GM19452 (cell line): ENCODE results near the gene ELOF1.
"Not testable (repeated sequence)": the region's sequence is repeated elsewhere in the genome, so short reads cannot be mapped to it uniquely, and the experiment has no call there.

ENCODE experiments used
- ATAC-seq: cut with Tn5 transposase; IDR thresholded peaks from one replicate; pipeline ENCODE4 v1.9.1; 2021; ENCODE audit not compliant: unreplicated experiment

Gene ELOF1

GRCh38 chr19:11558881-11559828 lies at the start of gene ELOF1:
Gene ELOF1 (minus strand): TSS chr19:11559230. CDS start chr19:11554347, 4,883 bp downstream.
- ATAC-seq, result peak; percentile 74

- no peak for ATAC-seq
Measured at GRCh38 chr19:11606484-11606883, 47.5 kb upstream of the ELOF1 start.

- not testable (repeated sequence) for ATAC-seq
Measured at GRCh38 chr19:11599704-11600103, 40.7 kb upstream of the ELOF1 start.

- ATAC-seq, result no peak
Measured at GRCh38 chr19:11598746-11599145, 39.7 kb upstream of the ELOF1 start.

GRCh38 chr19:11598103-11598483 lies 39.1 kb upstream of the ELOF1 start:
- no peak for ATAC-seq

GRCh38 chr19:11597202-11598102 lies 38.4 kb upstream of the ELOF1 start, which contains the start of gene ZNF627:
Gene ZNF627 (plus strand): TSS chr19:11597483. CDS start chr19:11597628, 145 bp downstream.
- peak; percentile 94 for ATAC-seq

GRCh38 chr19:11596156-11596555 lies 37.1 kb upstream of the ELOF1 start:
- no peak for ATAC-seq

GRCh38 chr19:11594084-11594483 lies 35.1 kb upstream of the ELOF1 start:
- ATAC-seq, result no peak

- ATAC-seq, result no peak
Measured at GRCh38 chr19:11587975-11588631, 29.1 kb upstream of the ELOF1 start.

GRCh38 chr19:11587302-11587974 lies 28.4 kb upstream of the ELOF1 start:
- ATAC-seq, result no peak

- no peak for ATAC-seq
Measured at GRCh38 chr19:11586331-11586730, 27.3 kb upstream of the ELOF1 start.

GRCh38 chr19:11581740-11582139 lies 22.7 kb upstream of the ELOF1 start:
- peak; percentile 54 for ATAC-seq

- ATAC-seq, result no peak
Measured at GRCh38 chr19:11580116-11580515, 21.1 kb upstream of the ELOF1 start.

GRCh38 chr19:11578258-11579142 lies 19.5 kb upstream of the ELOF1 start:
- no peak for ATAC-seq

GRCh38 chr19:11577451-11578257 lies 18.6 kb upstream of the ELOF1 start, which contains the start of gene ACP5:
Gene ACP5 (minus strand): TSS chr19:11577645. CDS start chr19:11577317, 328 bp downstream.
- ATAC-seq, result no peak

GRCh38 chr19:11576227-11576626 lies 17.2 kb upstream of the ELOF1 start:
- no peak for ATAC-seq

- ATAC-seq, result no peak
Measured at GRCh38 chr19:11574689-11575088, 15.7 kb upstream of the ELOF1 start.

- ATAC-seq, result not testable (repeated sequence)
Measured at GRCh38 chr19:11573763-11574162, 14.7 kb upstream of the ELOF1 start.
